Prostate gland (tissue), 2 donors: ENCODE measurements around the gene ACSS3.

ENCODE experiments used
- POLR2A ChIP-seq: fragments of 450-650 bp; IDR thresholded peaks from one replicate; pipeline ENCODE4 v1.6.1; 2016; ENCODE audit warnings: antibody characterized with exemption, mild to moderate bottlenecking
- TF ChIP-seq, protein P1 (sequence below), 4 experiments: fragments of 200-600 bp in 2 of 4; fragments of 450-650 bp in 2 of 4; sonication (generic) in 2 of 4; IDR thresholded peaks; 1 replicate in 3 of 4; 2 replicates in 1 of 4; pipeline ENCODE4 v1.5.1; 2016 to 2019; ENCODE audit warnings: antibody characterized with exemption in 4 of 4, mild to moderate bottlenecking in 2 of 4, moderate library complexity in 2 of 4

DNA sequence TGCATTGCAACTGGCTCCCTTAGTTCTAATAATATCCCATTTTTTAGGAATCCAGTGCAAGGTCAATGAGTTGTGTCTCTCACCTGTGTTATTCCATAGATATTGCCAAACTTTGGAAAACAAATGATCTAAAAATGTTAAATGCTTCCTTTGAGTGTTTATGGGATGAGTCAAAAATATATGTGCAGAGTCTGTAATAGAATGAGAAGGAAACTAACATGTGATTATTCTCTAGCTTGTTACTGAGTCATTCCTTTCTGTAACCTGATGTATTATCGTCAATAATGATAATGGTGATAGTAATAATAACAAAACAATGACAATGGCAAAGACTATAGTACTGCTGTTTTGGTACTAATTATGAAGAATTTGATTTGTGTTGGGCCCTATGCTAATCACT is 11.5 kb downstream of the ACSS3 start:
- no peak for TF ChIP-seq POLR2A
- TF ChIP-seq, protein P1, sequence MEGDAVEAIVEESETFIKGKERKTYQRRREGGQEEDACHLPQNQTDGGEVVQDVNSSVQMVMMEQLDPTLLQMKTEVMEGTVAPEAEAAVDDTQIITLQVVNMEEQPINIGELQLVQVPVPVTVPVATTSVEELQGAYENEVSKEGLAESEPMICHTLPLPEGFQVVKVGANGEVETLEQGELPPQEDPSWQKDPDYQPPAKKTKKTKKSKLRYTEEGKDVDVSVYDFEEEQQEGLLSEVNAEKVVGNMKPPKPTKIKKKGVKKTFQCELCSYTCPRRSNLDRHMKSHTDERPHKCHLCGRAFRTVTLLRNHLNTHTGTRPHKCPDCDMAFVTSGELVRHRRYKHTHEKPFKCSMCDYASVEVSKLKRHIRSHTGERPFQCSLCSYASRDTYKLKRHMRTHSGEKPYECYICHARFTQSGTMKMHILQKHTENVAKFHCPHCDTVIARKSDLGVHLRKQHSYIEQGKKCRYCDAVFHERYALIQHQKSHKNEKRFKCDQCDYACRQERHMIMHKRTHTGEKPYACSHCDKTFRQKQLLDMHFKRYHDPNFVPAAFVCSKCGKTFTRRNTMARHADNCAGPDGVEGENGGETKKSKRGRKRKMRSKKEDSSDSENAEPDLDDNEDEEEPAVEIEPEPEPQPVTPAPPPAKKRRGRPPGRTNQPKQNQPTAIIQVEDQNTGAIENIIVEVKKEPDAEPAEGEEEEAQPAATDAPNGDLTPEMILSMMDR (IDR thresholded peaks at IDR 0.05) = no peak
